ENCODE data around the gene RSAD1.

DNA sequence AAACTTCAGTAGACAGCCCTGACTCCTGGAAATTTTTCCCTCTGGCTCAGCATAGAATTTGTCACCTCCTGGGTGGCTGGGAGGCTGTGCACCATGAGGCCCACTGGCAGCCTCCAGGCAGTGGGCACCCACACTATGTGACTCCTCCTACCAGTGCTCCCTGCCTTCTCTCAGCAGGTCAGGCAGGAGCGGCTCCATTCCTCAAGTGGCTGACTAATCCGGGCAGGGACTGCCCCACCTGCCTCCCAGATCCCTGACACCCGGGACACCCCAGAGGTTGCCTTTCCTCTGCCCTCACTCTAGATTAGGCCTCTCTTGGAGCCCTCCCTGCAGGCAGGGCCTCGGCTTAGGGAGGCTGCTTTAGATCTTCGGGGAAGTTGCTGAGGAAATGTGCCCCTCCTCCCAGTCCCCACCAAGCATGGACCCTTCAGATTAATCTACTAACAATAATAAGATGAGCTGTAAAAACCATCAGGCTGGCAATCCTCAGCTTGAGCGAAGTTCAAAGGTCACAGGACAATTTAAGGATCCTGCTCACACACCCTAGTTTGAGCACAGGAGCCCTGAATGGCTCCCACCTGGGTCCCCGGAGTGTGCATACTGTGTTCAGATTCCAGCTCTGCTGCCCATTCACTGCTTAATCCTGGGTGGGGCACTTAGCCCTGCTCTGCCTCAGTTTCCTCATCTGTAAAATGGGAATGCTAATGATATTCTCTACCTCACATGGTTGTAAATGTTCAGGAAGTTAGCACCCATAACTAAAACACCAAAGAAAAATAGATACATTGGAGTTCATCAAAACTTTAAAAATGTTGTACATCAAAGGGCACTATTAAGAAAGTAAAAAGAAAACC, 19.6 kb downstream of the RSAD1 start:
- TF ChIP-seq, protein P1, sequence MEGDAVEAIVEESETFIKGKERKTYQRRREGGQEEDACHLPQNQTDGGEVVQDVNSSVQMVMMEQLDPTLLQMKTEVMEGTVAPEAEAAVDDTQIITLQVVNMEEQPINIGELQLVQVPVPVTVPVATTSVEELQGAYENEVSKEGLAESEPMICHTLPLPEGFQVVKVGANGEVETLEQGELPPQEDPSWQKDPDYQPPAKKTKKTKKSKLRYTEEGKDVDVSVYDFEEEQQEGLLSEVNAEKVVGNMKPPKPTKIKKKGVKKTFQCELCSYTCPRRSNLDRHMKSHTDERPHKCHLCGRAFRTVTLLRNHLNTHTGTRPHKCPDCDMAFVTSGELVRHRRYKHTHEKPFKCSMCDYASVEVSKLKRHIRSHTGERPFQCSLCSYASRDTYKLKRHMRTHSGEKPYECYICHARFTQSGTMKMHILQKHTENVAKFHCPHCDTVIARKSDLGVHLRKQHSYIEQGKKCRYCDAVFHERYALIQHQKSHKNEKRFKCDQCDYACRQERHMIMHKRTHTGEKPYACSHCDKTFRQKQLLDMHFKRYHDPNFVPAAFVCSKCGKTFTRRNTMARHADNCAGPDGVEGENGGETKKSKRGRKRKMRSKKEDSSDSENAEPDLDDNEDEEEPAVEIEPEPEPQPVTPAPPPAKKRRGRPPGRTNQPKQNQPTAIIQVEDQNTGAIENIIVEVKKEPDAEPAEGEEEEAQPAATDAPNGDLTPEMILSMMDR (IDR thresholded peaks at IDR 0.05; ENCODE audit: extremely low read depth in 1 of 2, insufficient read depth in 1 of 2, low read depth in 1 of 2, low read length in 2 of 2), result no peak
- no peak for TF ChIP-seq POLR2AphosphoS5 (IDR thresholded peaks at IDR 0.05; ENCODE audit: insufficient read depth, low read depth, low read length)
- no peak for TF ChIP-seq POLR2A (IDR thresholded peaks at IDR 0.05; ENCODE audit: low read depth, low read length)
- no peak for TF ChIP-seq EZH2 (IDR thresholded peaks at IDR 0.05; ENCODE audit: borderline replicate concordance, low read depth, low read length, severe bottlenecking)
- TF ChIP-seq JUN (IDR thresholded peaks at IDR 0.05; ENCODE audit: borderline replicate concordance, insufficient read depth, insufficient read length, low read depth), result no peak
